ENCODE measurements around the gene FGD3. TPM values are rescaled to one million over a fixed set of nuclear protein-coding genes. Genes with fewer than 3 reads are reported as not detected.

FGD3 gene
- total and polyA plus RNA-seq, 2 of the 8 experiments (the other 6 are each of a cell fraction or from before 2014, with no cell fraction given): 1.4 to 1.9 TPM

DNA sequence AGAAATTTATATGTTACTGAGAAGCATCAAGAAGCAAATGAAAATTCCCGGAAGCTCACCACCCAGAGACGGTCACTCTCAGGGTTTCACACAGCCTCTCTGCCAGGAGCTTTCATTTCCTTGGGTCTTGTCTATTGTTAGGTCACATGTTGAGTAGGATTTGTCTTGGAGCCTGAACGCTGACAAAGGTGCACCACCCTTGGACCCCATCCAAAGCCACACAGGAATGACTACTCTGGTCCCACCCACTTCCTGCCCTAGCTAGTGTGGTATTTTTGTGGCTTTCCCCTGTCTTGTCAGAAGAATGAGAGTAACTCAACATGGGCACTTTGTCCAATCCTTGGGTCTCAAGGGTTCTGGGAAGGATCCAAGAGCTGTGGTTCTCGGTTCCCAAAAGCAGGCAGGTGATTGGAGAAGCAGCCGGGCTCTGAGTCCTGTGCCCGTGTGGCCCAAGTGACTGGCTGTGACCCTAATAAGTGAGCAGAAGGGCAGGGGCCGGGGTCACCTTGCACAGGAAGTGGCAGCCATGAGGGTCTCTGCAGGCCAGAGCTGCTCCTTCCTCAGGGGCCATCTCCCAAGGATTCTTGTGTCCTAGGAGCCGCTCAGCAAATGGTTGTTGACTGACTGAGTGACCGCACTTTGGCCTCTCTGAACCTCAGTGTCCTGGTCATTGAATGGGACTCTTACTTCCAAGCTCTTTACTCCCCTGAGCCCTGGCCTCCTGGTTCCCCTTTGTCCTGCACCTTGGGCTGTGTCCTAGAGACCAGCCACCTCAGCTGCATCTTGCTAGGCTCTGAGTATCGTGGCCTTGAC lies 6.9 kb downstream of the FGD3 start (continued):
- TF ChIP-seq POLR2AphosphoS5 (IDR thresholded peaks at IDR 0.05; ENCODE audit: low read depth, low read length) (no peak), CBX8 (IDR thresholded peaks at IDR 0.05; ENCODE audit: borderline replicate concordance, low read depth, low read length) (no peak)

All from H1 (cell line).